OCI-LY1 (cell line): ENCODE measurements around the gene SCGB3A1.

Experiments used
- H2AFZ ChIP-seq: fragments of 200-600 bp; sonication (generic), shearing (Covaris generic); 2 replicates; pipeline ENCODE4 v1.6.0; 2014; ENCODE audit warnings: antibody characterized with exemption, mild to moderate bottlenecking, low read length
- H3F3A ChIP-seq: fragments of 200-600 bp; sonication (generic), shearing (Covaris generic); 2 replicates; pipeline ENCODE4 v1.6.0; 2014; ENCODE audit warnings: mild to moderate bottlenecking, antibody characterized with exemption, low read length, moderate library complexity; ENCODE audit not compliant: insufficient read depth
- H3K27ac ChIP-seq: fragments of 200-600 bp; sonication (generic); 2 replicates; pipeline ENCODE4 v1.5.1; 2014; ENCODE audit warnings: low read length, mixed run types, mild to moderate bottlenecking, low read depth; ENCODE audit not compliant: poor library complexity, severe bottlenecking
- H3K27me3 ChIP-seq: fragments of 200-600 bp; sonication (generic); 2 replicates; pipeline ENCODE4 v1.6.0; 2014; ENCODE audit warnings: antibody characterized with exemption, mild to moderate bottlenecking, low read length, moderate library complexity; ENCODE audit not compliant: insufficient read depth
- H3K36me3 ChIP-seq: fragments of 200-600 bp; sonication (generic); 2 replicates; pipeline ENCODE4 v1.6.1; 2014; ENCODE audit warnings: mild to moderate bottlenecking, antibody characterized with exemption, low read length, moderate library complexity, mixed read lengths; ENCODE audit not compliant: insufficient read depth
- H3K4me1 ChIP-seq: fragments of 200-600 bp; sonication (generic); 2 replicates; pipeline ENCODE4 v1.5.1; 2014; ENCODE audit warnings: mild to moderate bottlenecking, low read length, moderate library complexity; ENCODE audit not compliant: insufficient read depth, severe bottlenecking
- H3K4me2 ChIP-seq: fragments of 200-600 bp; sonication (generic), shearing (Covaris generic); 2 replicates; pipeline ENCODE4 v1.6.1; 2014; ENCODE audit warnings: low read length
- H3K4me3 ChIP-seq: fragments of 200-600 bp; sonication (generic); 2 replicates; pipeline ENCODE4 v1.5.1; 2014; ENCODE audit warnings: low read length, low read depth, mild to moderate bottlenecking, mixed read lengths; ENCODE audit not compliant: poor library complexity, severe bottlenecking
- H3K79me2 ChIP-seq: fragments of 200-600 bp; shearing (Covaris generic); 2 replicates; pipeline ENCODE4 v1.6.1; 2016; ENCODE audit warnings: mixed run types, low read length, mixed read lengths; ENCODE audit not compliant: insufficient read depth
- H3K9ac ChIP-seq: fragments of 200-600 bp; sonication (generic), shearing (Covaris generic); 2 replicates; pipeline ENCODE4 v1.6.1; 2014; ENCODE audit warnings: mild to moderate bottlenecking, low read length, mixed read lengths
- H3K9me2 ChIP-seq: fragments of 200-600 bp; sonication (generic), shearing (Covaris generic); 2 replicates; pipeline ENCODE4 v1.6.1; 2014; ENCODE audit warnings: low read depth, mild to moderate bottlenecking, low read length, mixed read lengths
- H3K9me3 ChIP-seq: fragments of 200-600 bp; shearing (Covaris generic); 2 replicates; pipeline ENCODE4 v1.6.1; 2014; ENCODE audit warnings: low read length, mixed read lengths
- H4K20me1 ChIP-seq: fragments of 200-600 bp; sonication (generic), shearing (Covaris generic); 2 replicates; pipeline ENCODE4 v1.6.0; 2016; ENCODE audit warnings: mild to moderate bottlenecking, low read length; ENCODE audit not compliant: insufficient read depth
- CTCF ChIP-seq: fragments of 200-600 bp; sonication (generic), shearing (Covaris generic); IDR thresholded peaks from 2 replicates; pipeline ENCODE4 v1.5.1; 2017; ENCODE audit warnings: mild to moderate bottlenecking, antibody characterized with exemption, low read length, moderate library complexity, mixed read lengths
- EZH2 ChIP-seq: fragments of 200-600 bp; sonication (generic), shearing (Covaris generic); IDR thresholded peaks from 2 replicates; pipeline ENCODE4 v1.8.0; 2017; ENCODE audit warnings: borderline replicate concordance, mixed run types, mild to moderate bottlenecking, antibody characterized with exemption, low read length, moderate library complexity, mixed read lengths

SCGB3A1 gene

GRCh38 chr5:180613814-180614188 is 22.5 kb upstream of the SCGB3A1 start:
- Histone ChIP-seq H3K9ac (no peak overlapping the region), H3F3A (no peaks in the 10 kb centered on the region), H3K4me2 (no peak overlapping the region), H3K36me3 (no peaks in the 10 kb centered on the region), H3K9me3 (no peaks in the 10 kb centered on the region), H3K27ac (no peak overlapping the region), H3K4me3 (no peak overlapping the region), H3K79me2 (no peaks in the 10 kb centered on the region), H2AFZ (no peak overlapping the region), H3K27me3 (no peaks in the 10 kb centered on the region), H3K4me1 (no peaks in the 10 kb centered on the region), H4K20me1 (no peaks in the 10 kb centered on the region), H3K9me2 (no peaks in the 10 kb centered on the region)
- TF ChIP-seq EZH2 (no peak), CTCF (no peak)

- TF ChIP-seq EZH2 = no peak
- no peak for TF ChIP-seq CTCF
- Histone ChIP-seq H3K4me1 (no peaks in the 10 kb centered on the region), H3K4me2 (no peak overlapping the region), H3K79me2 (no peaks in the 10 kb centered on the region), H3K27ac (no peak overlapping the region), H3K4me3 (no peak overlapping the region), H3K27me3 (no peaks in the 10 kb centered on the region), H3K9me3 (no peaks in the 10 kb centered on the region), H3K9ac (no peak overlapping the region), H4K20me1 (no peaks in the 10 kb centered on the region), H2AFZ (no peak overlapping the region), H3K36me3 (no peaks in the 10 kb centered on the region), H3F3A (no peaks in the 10 kb centered on the region), H3K9me2 (no peaks in the 10 kb centered on the region)
These were observed 22.0 kb upstream of the SCGB3A1 start for GRCh38 chr5:180613188-180613813.

- Histone ChIP-seq H3K79me2 (no peaks in the 10 kb centered on the region), H3K9me2 (no peaks in the 10 kb centered on the region), H3K4me3 (no peak overlapping the region), H3K27me3 (no peaks in the 10 kb centered on the region), H3K4me1 (no peaks in the 10 kb centered on the region), H3K9ac (no peak overlapping the region), H3K4me2 (no peak overlapping the region), H4K20me1 (no peaks in the 10 kb centered on the region), H3K36me3 (no peaks in the 10 kb centered on the region), H3F3A (no peaks in the 10 kb centered on the region), H2AFZ (no peak overlapping the region), H3K9me3 (no peaks in the 10 kb centered on the region), H3K27ac (no peak overlapping the region)
- TF ChIP-seq CTCF (no peak), EZH2 (no peak)
These were observed 21.4 kb upstream of the SCGB3A1 start for GRCh38 chr5:180612683-180613082.
